ENCODE results near the gene SLC35F1. TPM values are rescaled to one million over a fixed set of nuclear protein-coding genes. Genes with fewer than 3 reads are reported as not detected.
"Not testable (repeated sequence)": the region's sequence is repeated elsewhere in the genome, so short reads cannot be mapped to it uniquely, and the experiment has no call there.

The SLC35F1 gene
- total RNA-seq, 1 donor from 2014 or later: 24.3 TPM

GRCh38 chr6:118017301-118017848 lies 110.3 kb downstream of the SLC35F1 start:
- Histone ChIP-seq H3K9ac (no peak overlapping the region), H4K20me1 (ENCODE audit: low read depth) (peaks cover 5% of the 10 kb centered on the region), H3K4me3 (no peak overlapping the region), H3K9me3 (ENCODE audit: low read depth) (no peaks in the 10 kb centered on the region), H3K36me3 (no peaks in the 10 kb centered on the region), H3K27ac (no peak overlapping the region), H3K27me3 (no peaks in the 10 kb centered on the region), H3K4me1 (peaks cover 8% of the 10 kb centered on the region), H2AFZ (replicated peaks) (no peak overlapping the region), H3K4me2 (no peak overlapping the region), H3F3A (ENCODE audit: low read depth) (peaks cover 3% of the 10 kb centered on the region), H3K79me2 (ENCODE audit: low read depth) (no peaks in the 10 kb centered on the region)
- no peak for DNase-seq (ENCODE audit: low spot score)
- Mint-ChIP-seq H3K36me3 (peaks cover 34% of the 10 kb centered on the region), H3K27ac (no peak overlapping the region), H3K9me3 (peaks cover 23% of the 10 kb centered on the region), H3K27me3 (ENCODE audit: insufficient read depth, low read depth) (no peaks in the 10 kb centered on the region), H3K4me1 (peaks cover 13% of the 10 kb centered on the region), H3K4me3 (no peak overlapping the region)
- no peak for TF ChIP-seq EZH2 (IDR thresholded peaks at IDR 0.05)
- TF ChIP-seq CTCF (IDR thresholded peaks at IDR 0.05): no peak
- TF ChIP-seq EZH2phosphoT487 (IDR thresholded peaks at IDR 0.05): no peak

GRCh38 chr6:118023771-118024170 lies 116.7 kb downstream of the SLC35F1 start:
- H3K9ac ChIP-seq: no peak overlapping the region
- H3K4me3 ChIP-seq: no peak overlapping the region
- Mint-ChIP-seq H3K4me1 (peaks cover 10% of the 10 kb centered on the region), H3K27me3 (ENCODE audit: insufficient read depth, low read depth) (no peaks in the 10 kb centered on the region), H3K36me3 (peaks cover 14% of the 10 kb centered on the region), H3K9me3 (peaks cover 10% of the 10 kb centered on the region), H3K27ac (no peak overlapping the region), H3K4me3 (no peak overlapping the region)
- H3K4me1 ChIP-seq: peaks cover 8% of the 10 kb centered on the region
- no peak overlapping the region for H3K4me2 ChIP-seq
- H3K27ac ChIP-seq: no peak overlapping the region
- H3K36me3 ChIP-seq: no peaks in the 10 kb centered on the region
- no peak overlapping the region for H2AFZ ChIP-seq (replicated peaks)
- no peaks in the 10 kb centered on the region for H3K9me3 ChIP-seq (ENCODE audit: low read depth)
- H3K79me2 ChIP-seq (ENCODE audit: low read depth): no peaks in the 10 kb centered on the region
- no peak for DNase-seq (ENCODE audit: low spot score)
- no peak for TF ChIP-seq EZH2phosphoT487 (IDR thresholded peaks at IDR 0.05)
- no peak for TF ChIP-seq CTCF (IDR thresholded peaks at IDR 0.05)
- no peak for TF ChIP-seq EZH2 (IDR thresholded peaks at IDR 0.05)
- H4K20me1 ChIP-seq (ENCODE audit: low read depth): peaks cover 5% of the 10 kb centered on the region
- peaks cover 3% of the 10 kb centered on the region for H3F3A ChIP-seq (ENCODE audit: low read depth)
- H3K27me3 ChIP-seq: no peaks in the 10 kb centered on the region

GRCh38 chr6:118029967-118030366 lies 122.9 kb downstream of the SLC35F1 start:
- no peaks in the 10 kb centered on the region for H3K4me1 ChIP-seq
- H3K36me3 ChIP-seq: no peaks in the 10 kb centered on the region
- no peaks in the 10 kb centered on the region for H3K9me3 ChIP-seq (ENCODE audit: low read depth)
- no peak overlapping the region for H3K4me2 ChIP-seq
- H3F3A ChIP-seq (ENCODE audit: low read depth): no peaks in the 10 kb centered on the region
- DNase-seq (ENCODE audit: low spot score): no peak
- no peak overlapping the region for H3K9ac ChIP-seq
- Mint-ChIP-seq H3K9me3 (peaks cover 12% of the 10 kb centered on the region), H3K4me3 (no peak overlapping the region), H3K27ac (no peak overlapping the region), H3K36me3 (peaks cover 9% of the 10 kb centered on the region), H3K27me3 (ENCODE audit: insufficient read depth, low read depth) (no peaks in the 10 kb centered on the region), H3K4me1 (no peaks in the 10 kb centered on the region)
- H3K27ac ChIP-seq: no peak overlapping the region
- H3K79me2 ChIP-seq (ENCODE audit: low read depth): no peaks in the 10 kb centered on the region
- no peak overlapping the region for H2AFZ ChIP-seq (replicated peaks)
- no peaks in the 10 kb centered on the region for H4K20me1 ChIP-seq (ENCODE audit: low read depth)
- TF ChIP-seq CTCF (IDR thresholded peaks at IDR 0.05) (no peak), EZH2 (IDR thresholded peaks at IDR 0.05) (no peak), EZH2phosphoT487 (IDR thresholded peaks at IDR 0.05) (no peak)
- H3K4me3 ChIP-seq: no peak overlapping the region
- H3K27me3 ChIP-seq: no peaks in the 10 kb centered on the region

GRCh38 chr6:118037479-118037878 lies 130.4 kb downstream of the SLC35F1 start:
- H3K9ac ChIP-seq: not testable (repeated sequence)

More at GRCh38 chr6:118037479-118037878, 130.4 kb downstream of the SLC35F1 start:
- peaks cover 31% of the 10 kb centered on the region for H3K9me3 Mint-ChIP-seq
- H3K4me2 ChIP-seq; DNase-seq (ENCODE audit: low spot score); H3K4me3 Mint-ChIP-seq; H3K4me1 ChIP-seq; H3K9me3 ChIP-seq (ENCODE audit: low read depth); H3K27ac Mint-ChIP-seq; H3K27ac ChIP-seq; H3F3A ChIP-seq (ENCODE audit: low read depth); H3K4me3 ChIP-seq; H3K4me1 Mint-ChIP-seq; H2AFZ ChIP-seq (replicated peaks); H3K27me3 ChIP-seq; H3K36me3 ChIP-seq; H3K27me3 Mint-ChIP-seq (ENCODE audit: insufficient read depth, low read depth); H3K79me2 ChIP-seq (ENCODE audit: low read depth); H4K20me1 ChIP-seq (ENCODE audit: low read depth): not testable (repeated sequence)
- H3K36me3 Mint-ChIP-seq: peaks cover 23% of the 10 kb centered on the region
